ENCODE measurements around the gene TNS4. TPM values are rescaled to one million over a fixed set of nuclear protein-coding genes. Genes with fewer than 3 reads are reported as not detected.

TNS4 gene
- total and polyA plus RNA-seq, 2 of the 4 experiments (the other 2 are of a cell fraction) = not detected

DNA sequence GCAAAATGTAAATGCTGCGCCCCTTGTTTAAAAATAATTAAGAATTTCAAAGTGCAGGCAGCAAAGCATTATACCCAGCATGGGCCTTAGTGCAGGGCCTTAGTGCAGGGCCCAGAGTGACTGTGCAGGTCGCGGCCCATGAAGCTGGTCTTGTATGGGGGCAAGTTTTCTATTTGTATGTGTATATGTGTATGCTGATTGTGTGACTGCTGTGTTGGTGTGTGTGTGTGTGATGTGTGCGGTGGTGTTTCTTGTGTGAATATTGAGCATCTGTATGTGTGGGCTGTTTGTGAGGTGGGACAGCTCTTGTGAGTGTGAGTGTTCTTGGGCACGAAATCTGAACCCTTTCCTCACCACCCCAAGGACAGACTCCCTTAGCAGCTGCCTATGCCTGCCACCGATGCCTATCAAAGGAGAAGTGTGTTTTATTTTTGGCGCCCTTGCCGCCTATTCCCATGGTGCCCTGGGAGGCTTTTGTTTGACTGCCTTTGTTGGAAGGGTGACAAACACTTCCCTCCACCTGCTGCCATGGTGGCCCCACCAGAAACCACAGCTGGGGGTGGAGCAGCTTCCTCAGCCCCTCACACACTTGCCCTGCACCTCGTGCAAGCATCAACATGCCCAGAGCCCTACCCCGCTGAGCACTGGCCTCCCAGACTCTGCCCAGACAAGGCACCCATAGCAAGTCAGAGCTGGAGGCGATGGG lies 45.8 kb upstream of the TNS4 start:
- Histone ChIP-seq H2BK15ac (ENCODE audit: low read depth, low read length) (peak overlapping the region; percentile 100; the same call in 2 of the 3 replicates), H3K4me2 (ENCODE audit: low read depth, low read length) (no peak overlapping the region), H3K4ac (ENCODE audit: low read depth, low read length) (peak overlapping the region; percentile 100), H3K9me1 (ENCODE audit: insufficient read depth, low read length) (peaks cover 42% of the 10 kb centered on the region), H2BK20ac (ENCODE audit: low read depth, low read length) (peak overlapping the region; percentile 100), H2AK9ac (replicated peaks; ENCODE audit: low read depth, low read length, poor library complexity) (peak overlapping the region; percentile 77), H2BK120ac (ENCODE audit: low read depth, low read length) (peak overlapping the region; percentile 100), H3K4me3 (ENCODE audit: insufficient read depth, low read depth, low read length) (no peak overlapping the region), H3K27ac (ENCODE audit: insufficient read depth, low read length) (peak overlapping the region; percentile 98), H2AFZ (replicated peaks; ENCODE audit: low read length, poor library complexity) (peak overlapping the region; percentile 69), H3K23ac (ENCODE audit: low read depth, low read length) (peak overlapping the region; percentile 78), H3K4me1 (ENCODE audit: control insufficient read depth, insufficient read depth, low read length) (peaks cover 49% of the 10 kb centered on the region), H4K91ac (ENCODE audit: insufficient read depth, low read depth, low read length) (peak overlapping the region; percentile 100), H2AK5ac (ENCODE audit: low read depth, low read length) (peak overlapping the region; percentile 99), H3K56ac (ENCODE audit: extremely low read depth, insufficient read depth, low read length) (0 out of 2 replicates have a peak overlapping the region, but pooled peaks have one; percentile 6), H3K79me1 (ENCODE audit: low read depth in 1 of 2, low read length in 2 of 2) (peaks cover 0 to 25% of the 10 kb centered on the region in 2 experiments; a peak in 2 of 4 replicates), H3K9me3 (ENCODE audit: control insufficient read depth, insufficient read depth, low read length) (no peaks in the 10 kb centered on the region), H3K14ac (replicated peaks; ENCODE audit: low read depth, low read length) (peak overlapping the region; percentile 99), H2BK5ac (ENCODE audit: low read depth, low read length, poor library complexity, severe bottlenecking) (peak overlapping the region; percentile 100), H4K20me1 (ENCODE audit: insufficient read depth, low read length) (no peaks in the 10 kb centered on the region), H3K36me3 (ENCODE audit: control insufficient read depth, insufficient read depth, low read length) (no peaks in the 10 kb centered on the region), H3K18ac (ENCODE audit: low read depth, low read length) (peak overlapping the region; percentile 94), H3K27me3 (ENCODE audit: control insufficient read depth, insufficient read depth, low read length) (no peaks in the 10 kb centered on the region), H3K9ac (ENCODE audit: low read depth, low read length) (peak overlapping the region; percentile 14), H4K8ac (ENCODE audit: low read depth in 2 of 2, low read length in 2 of 2) (peak overlapping the region; percentile 97), H4K5ac (ENCODE audit: low read depth, low read length) (peak overlapping the region; percentile 97)
- DNase-seq = no peak
- ATAC-seq (ENCODE audit: low read depth) = no peak
- WGBS, 2 experiments (ENCODE audit: extremely low coverage in 2 of 2, insufficient read length in 1 of 2) = 100% methylated on average over 2 of the region's 11 CpGs; no CpG with 5 or more reads in 1 of the 2 experiments
- intact Hi-C loops (cut with micrococcal nuclease) = no loop called here
- dilution Hi-C loops (cut with HindIII; ENCODE audit: low sequenced_read_pairs, unreplicated experiment) = no loop called here
- in situ Hi-C loops (cut with MboI; ENCODE audit: low sequenced_read_pairs) = no loop called here
- TF ChIP-seq RAD21 (IDR thresholded peaks at IDR 0.05; ENCODE audit: low read length) (no peak), RCOR1 (IDR thresholded peaks at IDR 0.05; ENCODE audit: insufficient replicate concordance, low read length) (no peak), SMC3 (IDR thresholded peaks at IDR 0.05; ENCODE audit: low read depth, low read length) (no peak), NFE2L2 (IDR thresholded peaks at IDR 0.05; ENCODE audit: low read depth, low read length) (no peak), MAFK (IDR thresholded peaks at IDR 0.05; ENCODE audit: low read depth, low read length) (no peak), CEBPB (IDR thresholded peaks at IDR 0.05; ENCODE audit: low read depth, low read length) (no peak), RFX5 (IDR thresholded peaks at IDR 0.05; ENCODE audit: low read depth, low read length) (no peak), MXI1 (IDR thresholded peaks at IDR 0.05; ENCODE audit: borderline replicate concordance, low read depth, low read length) (no peak)
- TF ChIP-seq, protein P1, sequence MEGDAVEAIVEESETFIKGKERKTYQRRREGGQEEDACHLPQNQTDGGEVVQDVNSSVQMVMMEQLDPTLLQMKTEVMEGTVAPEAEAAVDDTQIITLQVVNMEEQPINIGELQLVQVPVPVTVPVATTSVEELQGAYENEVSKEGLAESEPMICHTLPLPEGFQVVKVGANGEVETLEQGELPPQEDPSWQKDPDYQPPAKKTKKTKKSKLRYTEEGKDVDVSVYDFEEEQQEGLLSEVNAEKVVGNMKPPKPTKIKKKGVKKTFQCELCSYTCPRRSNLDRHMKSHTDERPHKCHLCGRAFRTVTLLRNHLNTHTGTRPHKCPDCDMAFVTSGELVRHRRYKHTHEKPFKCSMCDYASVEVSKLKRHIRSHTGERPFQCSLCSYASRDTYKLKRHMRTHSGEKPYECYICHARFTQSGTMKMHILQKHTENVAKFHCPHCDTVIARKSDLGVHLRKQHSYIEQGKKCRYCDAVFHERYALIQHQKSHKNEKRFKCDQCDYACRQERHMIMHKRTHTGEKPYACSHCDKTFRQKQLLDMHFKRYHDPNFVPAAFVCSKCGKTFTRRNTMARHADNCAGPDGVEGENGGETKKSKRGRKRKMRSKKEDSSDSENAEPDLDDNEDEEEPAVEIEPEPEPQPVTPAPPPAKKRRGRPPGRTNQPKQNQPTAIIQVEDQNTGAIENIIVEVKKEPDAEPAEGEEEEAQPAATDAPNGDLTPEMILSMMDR (conservative IDR thresholded peaks at IDR 0.05; ENCODE audit: low read depth, low read length) = no peak
- TF ChIP-seq, protein P2, sequence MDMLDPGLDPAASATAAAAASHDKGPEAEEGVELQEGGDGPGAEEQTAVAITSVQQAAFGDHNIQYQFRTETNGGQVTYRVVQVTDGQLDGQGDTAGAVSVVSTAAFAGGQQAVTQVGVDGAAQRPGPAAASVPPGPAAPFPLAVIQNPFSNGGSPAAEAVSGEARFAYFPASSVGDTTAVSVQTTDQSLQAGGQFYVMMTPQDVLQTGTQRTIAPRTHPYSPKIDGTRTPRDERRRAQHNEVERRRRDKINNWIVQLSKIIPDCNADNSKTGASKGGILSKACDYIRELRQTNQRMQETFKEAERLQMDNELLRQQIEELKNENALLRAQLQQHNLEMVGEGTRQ (IDR thresholded peaks at IDR 0.05; ENCODE audit: low read depth, low read length) = no peak
- TF ChIP-seq, protein P3, sequence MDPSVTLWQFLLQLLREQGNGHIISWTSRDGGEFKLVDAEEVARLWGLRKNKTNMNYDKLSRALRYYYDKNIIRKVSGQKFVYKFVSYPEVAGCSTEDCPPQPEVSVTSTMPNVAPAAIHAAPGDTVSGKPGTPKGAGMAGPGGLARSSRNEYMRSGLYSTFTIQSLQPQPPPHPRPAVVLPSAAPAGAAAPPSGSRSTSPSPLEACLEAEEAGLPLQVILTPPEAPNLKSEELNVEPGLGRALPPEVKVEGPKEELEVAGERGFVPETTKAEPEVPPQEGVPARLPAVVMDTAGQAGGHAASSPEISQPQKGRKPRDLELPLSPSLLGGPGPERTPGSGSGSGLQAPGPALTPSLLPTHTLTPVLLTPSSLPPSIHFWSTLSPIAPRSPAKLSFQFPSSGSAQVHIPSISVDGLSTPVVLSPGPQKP (IDR thresholded peaks at IDR 0.05; ENCODE audit: borderline replicate concordance, low read depth, low read length) = no peak
- BruUV-seq (replicated peaks) = no TSS peak
- CTCF ChIA-PET = interaction anchor here (3.0 to 3.3 kb wide), 2 partner anchors 13 to 14 kb away, joined by 15 to 19 read pairs; no protein-coding TSS in a partner anchor
- POLR2A ChIA-PET (ENCODE audit: unreplicated experiment) = interaction anchor here (1.5 kb wide), 1 partner anchor 11 kb away, joined by 3 read pairs; no protein-coding TSS in a partner anchor
